HG03064 (cell line): ENCODE data around the gene MTHFSD.
"Not testable (repeated sequence)": the region's sequence is repeated elsewhere in the genome, so short reads cannot be mapped to it uniquely, and the experiment has no call there.

Experiments
- ATAC-seq: cut with Tn5 transposase; IDR thresholded peaks from one replicate; pipeline ENCODE4 v1.9.1; 2021; ENCODE audit warnings: low read depth; ENCODE audit not compliant: unreplicated experiment

The MTHFSD gene, protein sequence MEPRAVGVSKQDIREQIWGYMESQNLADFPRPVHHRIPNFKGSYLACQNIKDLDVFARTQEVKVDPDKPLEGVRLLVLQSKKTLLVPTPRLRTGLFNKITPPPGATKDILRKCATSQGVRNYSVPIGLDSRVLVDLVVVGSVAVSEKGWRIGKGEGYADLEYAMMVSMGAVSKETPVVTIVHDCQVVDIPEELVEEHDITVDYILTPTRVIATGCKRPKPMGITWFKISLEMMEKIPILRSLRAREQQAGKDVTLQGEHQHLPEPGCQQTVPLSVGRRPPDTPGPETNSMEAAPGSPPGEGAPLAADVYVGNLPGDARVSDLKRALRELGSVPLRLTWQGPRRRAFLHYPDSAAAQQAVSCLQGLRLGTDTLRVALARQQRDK

DNA sequence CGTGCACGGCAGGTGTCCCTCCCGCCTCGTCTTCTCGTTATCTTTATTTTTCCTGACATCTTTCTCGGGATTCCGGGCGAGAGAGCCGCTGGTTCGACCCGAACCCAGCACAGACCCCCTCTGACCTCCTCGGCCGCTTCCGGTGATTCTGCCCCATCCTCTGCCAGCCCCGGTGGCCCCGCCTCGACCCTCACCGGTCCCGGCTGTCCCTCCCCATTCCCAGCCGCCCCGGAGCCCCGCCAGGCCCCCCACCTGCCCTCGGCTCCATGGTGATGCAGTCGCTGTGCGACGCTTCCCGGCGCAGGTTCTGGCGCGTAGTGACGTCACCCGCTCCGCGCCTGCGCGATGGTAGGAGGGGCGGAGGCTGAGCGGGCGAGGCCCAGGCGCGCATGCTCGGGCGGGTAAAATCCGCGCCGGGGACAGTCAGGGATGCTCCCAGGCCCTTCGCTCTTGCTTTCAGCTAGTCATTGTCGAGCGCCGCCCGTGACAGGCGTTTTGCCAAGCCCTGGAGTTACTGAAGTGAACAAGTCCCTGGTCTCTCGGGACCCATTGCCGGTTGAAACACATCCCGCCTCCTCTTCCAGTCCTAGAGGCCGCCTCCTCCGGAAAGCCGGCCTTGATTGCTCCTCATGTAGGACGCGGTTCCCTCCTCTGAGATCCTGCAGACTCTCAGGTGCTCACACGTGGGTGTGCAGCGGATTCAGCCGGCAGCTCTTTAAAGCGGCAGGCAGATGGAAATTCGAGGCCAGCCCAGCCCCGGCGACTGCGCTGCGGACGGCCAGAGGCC lies at the start of gene MTHFSD:
TSS of gene MTHFSD (minus strand) at position 319 of the 787 bp plus-strand sequence. CDS start at position 268, 51 bp downstream.
- ATAC-seq = peak; percentile 60

GRCh38 chr16:86604436-86605193 lies 49.6 kb upstream of the MTHFSD start:
- no peak for ATAC-seq

DNA sequence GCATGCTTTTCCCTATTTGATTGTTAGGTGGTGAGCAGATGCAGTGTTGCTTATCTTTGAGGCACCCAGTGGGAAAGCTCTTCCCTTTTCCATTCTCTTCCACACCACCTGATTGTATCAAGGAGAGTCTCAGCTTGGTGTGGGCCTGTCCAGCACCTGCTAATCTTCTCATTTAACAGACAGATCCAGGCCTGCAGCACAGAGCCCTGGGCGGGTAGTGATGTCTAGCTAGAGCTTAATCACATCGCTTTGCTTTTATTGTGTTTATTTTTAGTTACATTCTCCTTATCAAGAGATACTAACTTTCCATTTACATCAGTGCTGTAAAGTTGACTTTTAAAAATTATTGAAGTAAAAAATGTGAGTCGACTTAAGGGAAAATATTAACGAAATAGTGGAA lies 47.5 kb upstream of the MTHFSD start:
- no peak for ATAC-seq

GRCh38 chr16:86601356-86601755 lies 46.3 kb upstream of the MTHFSD start:
- ATAC-seq = no peak

DNA sequence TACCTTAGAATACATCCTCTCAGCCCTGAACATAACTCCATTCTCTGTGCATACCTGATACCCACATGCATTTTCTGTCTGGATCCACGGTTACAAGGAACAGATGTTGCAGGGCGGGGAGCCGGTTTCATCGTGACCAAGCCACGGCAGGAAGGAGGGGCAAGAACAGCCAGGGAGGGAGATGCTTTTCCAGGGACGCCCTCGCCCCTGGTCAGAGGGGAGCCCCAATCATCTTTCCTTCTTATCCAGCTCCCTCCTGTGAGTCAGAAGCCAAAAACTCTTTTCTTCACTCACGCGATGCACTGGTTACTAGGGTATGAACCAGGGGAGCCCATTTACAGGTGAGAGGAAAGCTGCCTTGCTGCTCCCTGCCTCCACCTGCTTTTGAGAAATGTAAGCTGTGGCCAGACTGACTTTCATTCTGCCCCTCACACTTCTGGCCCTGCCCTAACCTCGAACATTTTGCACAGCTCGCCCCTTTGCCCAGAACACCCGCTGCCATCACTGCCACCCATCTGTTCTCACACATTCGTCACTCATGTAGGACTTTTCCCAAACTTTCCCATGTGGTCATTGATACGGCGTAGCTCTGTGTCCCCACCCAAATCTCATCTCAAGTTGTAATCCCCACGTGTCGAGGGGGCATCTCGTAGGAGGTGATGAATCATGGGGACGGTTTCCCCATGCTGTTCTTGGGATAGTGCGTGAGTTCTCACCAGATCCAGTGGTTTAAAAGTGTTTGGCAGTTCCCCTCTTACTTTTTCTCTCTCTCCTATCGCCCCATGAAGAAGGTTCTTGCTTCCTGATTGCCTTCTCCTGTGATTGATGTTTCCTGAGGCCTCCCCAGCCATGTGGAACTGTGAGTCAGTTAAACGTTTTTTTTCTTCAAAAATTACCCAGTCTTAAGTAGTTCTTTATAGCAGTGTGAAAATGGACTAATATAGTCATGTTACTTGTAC lies 43.9 kb upstream of the MTHFSD start:
- ATAC-seq = no peak

- no peak for ATAC-seq
Observed at GRCh38 chr16:86597880-86598606, 43.0 kb upstream of the MTHFSD start.

- no peak for ATAC-seq
Observed at GRCh38 chr16:86597126-86597879, 42.3 kb upstream of the MTHFSD start.

DNA sequence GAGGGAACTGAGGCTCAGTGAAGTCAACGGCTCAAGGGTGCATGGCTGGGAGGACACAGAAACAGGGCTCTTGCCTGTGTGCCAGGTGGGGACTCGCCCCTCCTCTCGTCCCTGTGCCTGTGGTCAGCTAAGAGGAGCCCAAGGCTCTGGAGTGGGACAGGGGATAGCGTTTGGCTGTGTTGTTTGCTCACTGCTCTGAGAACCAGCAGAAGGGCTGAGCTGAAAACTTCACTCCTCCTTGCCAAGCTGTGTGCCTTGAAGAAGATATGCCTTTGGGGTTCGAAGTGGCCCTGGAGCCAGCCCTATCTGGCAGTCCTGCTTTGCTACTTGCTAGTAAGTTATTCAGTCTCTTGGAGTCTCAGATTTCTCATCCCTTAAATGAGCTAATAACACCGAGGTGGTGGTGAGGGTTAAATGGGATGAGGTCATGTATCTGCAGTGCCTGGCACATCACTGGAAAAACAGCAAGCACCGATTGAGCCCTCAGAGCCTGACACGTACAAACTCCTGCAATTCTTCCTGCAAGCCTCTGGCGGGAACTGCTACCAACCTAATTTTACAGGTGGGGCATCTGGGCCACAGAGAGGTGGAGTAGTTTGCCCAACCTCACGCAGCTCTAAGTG lies 41.1 kb upstream of the MTHFSD start:
- ATAC-seq = no peak

DNA sequence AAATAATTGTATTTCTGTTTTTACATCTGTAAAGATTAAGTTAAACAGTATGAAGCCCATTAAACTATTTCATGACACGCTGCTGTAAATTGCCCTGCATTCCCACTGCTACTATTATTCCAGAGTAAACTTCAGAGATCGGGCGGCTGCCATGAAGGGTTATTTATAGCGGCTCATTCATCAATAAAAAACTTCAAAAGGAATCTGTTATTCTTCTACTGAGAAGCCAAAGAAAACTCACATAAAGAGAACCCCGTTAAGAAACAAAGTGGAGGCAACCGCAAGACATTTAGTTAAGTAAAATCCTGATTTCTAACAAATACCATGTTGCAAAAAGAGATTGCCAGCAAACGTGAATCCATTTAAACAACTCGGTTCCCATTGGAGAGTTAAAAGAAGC lies 39.7 kb upstream of the MTHFSD start:
- ATAC-seq = no peak

GRCh38 chr16:86593913-86594620 lies 39.0 kb upstream of the MTHFSD start:
- ATAC-seq = no peak

DNA sequence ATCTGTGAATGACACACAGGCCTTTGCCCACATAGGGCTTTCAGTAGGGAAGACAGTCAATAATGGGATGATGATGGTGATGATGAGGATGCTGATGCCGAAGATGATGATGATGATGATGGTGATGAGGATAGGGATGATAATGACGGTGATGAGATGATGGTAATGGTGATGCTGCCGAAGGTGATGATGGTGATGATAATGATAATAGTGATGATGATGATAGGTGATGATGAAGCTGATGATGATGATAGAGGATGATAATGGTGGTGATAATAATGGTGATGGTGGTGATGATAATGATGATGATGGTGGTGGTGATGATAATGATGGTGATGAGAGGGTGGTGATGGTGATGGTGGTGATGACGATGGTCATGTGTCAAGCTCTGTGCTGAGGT lies 36.2 kb upstream of the MTHFSD start:
- ATAC-seq = no peak

GRCh38 chr16:86590501-86591144 lies 35.6 kb upstream of the MTHFSD start:
- ATAC-seq = no peak

DNA sequence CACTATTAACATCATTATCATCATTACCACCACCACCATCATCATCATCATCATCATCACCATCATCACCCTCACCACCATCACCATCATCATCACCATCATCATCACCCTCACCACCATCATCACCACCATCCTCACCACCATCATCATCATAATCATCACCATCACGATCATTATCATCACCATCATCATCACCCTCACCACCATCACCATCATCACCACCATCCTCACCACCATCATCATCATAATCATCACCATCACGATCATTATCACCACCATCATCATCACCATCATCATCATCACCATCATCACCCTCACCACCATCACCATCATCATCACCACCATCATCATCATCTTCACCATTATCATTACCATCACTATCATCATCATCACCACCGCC lies 32.9 kb upstream of the MTHFSD start:
- ATAC-seq = not testable (repeated sequence)

- no peak for ATAC-seq
Observed at GRCh38 chr16:86587487-86587886, 32.5 kb upstream of the MTHFSD start.

DNA sequence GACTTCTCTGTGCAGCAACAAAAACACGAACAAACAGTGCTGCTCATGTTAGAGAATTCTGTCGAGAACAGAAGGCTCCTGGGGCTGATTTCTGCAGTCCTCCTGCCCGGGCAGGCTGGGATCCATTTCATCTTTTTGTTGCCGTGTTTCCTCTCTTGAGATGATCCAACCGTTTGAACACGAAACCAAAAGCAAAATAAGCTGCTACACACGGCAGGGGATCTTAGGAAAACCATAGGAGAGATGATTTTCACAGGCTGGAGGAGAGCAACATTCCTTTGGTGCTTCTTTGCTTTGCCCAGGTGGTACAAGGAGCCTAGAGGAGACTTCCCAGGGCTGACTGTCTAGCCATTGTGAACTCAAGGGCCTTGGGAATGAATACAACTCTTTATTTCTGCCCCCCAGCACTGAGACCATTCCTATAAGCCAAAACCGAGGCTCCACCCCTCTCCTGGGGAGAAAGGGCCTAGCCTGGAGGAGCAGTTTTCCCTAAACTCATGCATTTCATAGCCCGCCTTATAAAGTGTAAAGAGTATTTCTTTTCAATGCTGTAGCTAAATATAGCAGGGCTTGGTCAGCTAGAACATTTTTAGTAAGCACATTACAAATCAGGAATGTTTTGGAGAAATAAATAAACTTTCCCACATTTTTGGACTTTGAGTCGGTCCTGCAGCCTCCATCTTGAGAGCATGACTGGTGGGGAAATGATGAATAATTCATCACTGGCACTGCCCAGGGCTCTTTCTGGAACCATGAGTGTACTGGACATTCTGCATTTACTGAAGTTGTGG lies 31.0 kb upstream of the MTHFSD start:
- no peak for ATAC-seq
